Measurements from ENCODE around the gene DTX1.

DNA sequence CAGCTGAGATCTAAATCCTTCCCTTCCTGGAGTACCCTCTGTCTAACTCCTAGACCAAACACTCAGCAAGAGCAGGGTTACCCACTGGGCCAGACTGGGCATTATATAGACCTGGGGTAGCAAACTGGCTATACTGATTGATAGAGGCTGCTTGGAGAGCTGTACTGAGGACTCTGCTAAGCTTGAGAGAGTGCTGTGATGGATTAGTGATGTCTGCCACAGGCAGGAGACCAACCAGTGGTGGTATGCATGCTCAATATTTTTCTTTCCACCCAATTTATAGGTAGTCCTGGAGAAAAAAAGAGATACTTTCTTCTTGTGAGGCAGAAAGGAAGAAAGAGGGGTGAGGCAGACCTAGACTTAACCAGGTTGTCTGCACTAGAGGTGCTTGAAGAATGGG, 33.3 kb downstream of the DTX1 start:
- TF ChIP-seq POLR2A (IDR thresholded peaks at IDR 0.05): no peak
- TF ChIP-seq, protein P1, sequence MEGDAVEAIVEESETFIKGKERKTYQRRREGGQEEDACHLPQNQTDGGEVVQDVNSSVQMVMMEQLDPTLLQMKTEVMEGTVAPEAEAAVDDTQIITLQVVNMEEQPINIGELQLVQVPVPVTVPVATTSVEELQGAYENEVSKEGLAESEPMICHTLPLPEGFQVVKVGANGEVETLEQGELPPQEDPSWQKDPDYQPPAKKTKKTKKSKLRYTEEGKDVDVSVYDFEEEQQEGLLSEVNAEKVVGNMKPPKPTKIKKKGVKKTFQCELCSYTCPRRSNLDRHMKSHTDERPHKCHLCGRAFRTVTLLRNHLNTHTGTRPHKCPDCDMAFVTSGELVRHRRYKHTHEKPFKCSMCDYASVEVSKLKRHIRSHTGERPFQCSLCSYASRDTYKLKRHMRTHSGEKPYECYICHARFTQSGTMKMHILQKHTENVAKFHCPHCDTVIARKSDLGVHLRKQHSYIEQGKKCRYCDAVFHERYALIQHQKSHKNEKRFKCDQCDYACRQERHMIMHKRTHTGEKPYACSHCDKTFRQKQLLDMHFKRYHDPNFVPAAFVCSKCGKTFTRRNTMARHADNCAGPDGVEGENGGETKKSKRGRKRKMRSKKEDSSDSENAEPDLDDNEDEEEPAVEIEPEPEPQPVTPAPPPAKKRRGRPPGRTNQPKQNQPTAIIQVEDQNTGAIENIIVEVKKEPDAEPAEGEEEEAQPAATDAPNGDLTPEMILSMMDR (IDR thresholded peaks at IDR 0.05 in 4 of 5, conservative IDR thresholded peaks at IDR 0.05 in 1 of 5): no peak
